GM21390 (cell line): ENCODE measurements around the gene DLGAP1.

ENCODE experiments used
- ATAC-seq: cut with Tn5 transposase; IDR thresholded peaks from one replicate; pipeline ENCODE4 v1.9.1; 2021; ENCODE audit not compliant: unreplicated experiment

The DLGAP1 gene

DNA sequence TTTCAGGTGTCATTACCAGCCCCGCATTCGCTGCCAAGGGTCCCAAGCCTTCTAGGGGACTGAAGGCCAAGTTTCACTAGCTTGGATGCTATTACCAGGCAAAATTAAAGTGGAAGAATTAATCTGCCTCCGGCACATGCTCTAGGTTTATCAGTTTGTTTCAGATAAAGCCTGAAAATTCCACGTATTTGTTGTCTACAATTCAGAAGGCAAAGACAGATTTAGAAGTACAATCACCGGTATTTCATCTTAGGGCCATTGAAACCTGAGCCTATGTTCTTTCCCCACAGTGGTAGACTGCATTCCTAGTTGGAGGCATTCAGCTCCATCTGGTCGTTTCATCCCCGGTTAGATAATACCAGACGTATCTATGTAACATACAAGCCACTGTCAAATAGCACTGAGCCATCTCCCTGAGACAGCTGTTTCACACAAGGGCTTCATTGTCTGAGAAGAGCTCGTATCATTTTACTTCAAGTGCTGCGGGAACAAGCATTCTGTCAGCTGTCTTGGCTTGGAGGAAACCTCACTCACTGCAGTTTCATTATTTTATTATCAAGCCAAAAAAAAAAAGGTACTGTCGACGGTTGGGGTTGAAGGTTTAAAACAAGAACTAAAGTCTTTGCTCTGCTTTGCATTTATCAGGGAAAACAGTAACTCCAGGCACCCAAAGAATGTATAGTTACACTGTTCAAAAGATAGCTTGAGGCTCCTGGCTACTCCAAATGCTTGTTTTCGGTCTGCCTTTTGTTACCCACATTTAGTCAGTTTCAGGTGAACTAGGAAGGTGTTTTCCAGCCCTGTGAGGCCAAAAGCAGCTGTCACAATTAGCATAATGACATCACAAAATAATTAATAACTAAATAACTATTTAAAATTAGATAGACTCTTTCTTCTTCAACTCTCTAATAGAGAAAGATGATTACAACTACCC is 928.4 kb downstream of the DLGAP1 start:
- ATAC-seq = peak; percentile 70

DNA sequence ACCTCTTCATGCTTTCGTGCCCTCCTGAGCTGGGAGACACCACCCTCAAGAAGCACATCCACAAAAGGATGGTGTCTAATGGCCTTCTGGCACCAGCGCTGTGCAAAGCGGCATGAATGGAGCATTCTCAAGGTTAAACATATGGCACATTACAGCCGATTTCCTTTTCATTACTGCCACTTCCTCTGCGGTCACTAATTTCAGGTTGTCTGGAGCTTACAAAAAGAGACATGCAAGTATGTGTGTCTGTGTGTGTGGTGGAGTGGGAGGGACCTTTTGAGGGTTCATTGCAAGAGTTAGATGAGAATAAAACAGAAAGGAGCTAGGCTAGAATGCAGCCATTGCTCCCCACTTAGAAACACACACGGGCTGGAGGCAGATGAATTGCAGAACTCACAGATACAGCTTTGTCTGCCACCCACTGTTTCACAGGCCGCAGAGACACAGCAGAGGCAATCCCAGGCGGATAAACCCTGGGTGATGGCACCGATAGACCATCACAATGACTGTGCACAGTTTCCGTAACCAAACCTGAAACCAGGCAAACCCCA is 929.2 kb downstream of the DLGAP1 start:
- peak; percentile 71 for ATAC-seq

DNA sequence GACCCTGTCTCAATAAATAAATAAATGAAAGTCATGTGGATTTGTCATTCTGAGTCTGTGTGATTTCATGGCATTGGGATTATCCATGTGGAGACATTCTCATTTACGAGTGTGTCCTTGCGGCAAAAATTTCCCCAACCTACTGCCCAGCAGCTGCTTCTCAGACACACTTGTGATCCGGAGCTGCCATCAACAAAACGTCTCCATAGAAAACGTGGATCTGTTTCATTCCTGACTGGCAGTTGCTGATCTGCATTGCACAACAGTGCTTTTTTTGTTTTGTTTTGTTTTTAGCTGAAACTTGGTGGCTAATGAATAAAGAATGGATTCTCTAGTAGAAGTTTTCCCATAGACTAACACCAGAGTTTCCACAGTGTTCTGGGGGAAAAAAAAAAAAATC is 930.4 kb downstream of the DLGAP1 start:
- ATAC-seq = no peak

DNA sequence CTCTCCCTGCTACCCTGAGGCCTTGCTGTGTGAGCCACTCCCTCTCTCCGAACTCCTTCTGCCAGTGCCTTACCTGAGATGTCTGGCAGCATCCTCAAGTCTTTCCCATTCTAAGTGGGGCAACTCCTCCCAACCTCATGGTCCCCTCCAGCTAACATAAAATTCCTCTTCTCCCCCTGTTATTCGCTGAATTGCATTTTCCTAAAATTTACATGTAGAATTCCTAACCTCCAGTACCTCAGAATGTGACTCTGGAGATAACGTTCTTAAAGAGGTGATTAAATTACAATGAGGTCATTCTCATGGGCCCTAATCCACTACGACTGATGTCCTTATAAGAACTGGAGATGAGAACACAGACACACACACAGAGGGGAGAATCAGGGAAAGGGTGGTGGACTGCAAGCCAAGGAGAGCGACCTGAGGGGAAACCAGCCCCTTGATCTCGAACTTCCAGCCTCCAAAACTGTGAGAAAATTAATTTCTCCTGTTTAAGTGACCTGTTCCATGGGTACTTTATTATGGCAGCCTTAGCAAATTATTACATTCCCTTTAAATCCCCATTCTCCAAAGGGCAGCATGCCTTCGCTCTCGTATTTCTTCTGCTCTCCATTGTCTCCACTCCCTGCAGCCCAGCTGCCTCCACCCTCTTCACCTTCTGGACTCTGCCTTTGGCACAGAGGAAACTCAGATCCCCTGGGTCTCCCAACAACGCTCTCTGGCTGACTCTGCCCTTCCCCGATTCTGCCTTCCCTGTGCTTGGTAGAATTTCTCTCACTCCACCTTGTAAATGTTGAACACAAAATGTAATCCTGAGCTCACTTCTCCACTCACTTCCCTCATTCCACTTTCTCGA is 934.6 kb downstream of the DLGAP1 start:
- no peak for ATAC-seq

DNA sequence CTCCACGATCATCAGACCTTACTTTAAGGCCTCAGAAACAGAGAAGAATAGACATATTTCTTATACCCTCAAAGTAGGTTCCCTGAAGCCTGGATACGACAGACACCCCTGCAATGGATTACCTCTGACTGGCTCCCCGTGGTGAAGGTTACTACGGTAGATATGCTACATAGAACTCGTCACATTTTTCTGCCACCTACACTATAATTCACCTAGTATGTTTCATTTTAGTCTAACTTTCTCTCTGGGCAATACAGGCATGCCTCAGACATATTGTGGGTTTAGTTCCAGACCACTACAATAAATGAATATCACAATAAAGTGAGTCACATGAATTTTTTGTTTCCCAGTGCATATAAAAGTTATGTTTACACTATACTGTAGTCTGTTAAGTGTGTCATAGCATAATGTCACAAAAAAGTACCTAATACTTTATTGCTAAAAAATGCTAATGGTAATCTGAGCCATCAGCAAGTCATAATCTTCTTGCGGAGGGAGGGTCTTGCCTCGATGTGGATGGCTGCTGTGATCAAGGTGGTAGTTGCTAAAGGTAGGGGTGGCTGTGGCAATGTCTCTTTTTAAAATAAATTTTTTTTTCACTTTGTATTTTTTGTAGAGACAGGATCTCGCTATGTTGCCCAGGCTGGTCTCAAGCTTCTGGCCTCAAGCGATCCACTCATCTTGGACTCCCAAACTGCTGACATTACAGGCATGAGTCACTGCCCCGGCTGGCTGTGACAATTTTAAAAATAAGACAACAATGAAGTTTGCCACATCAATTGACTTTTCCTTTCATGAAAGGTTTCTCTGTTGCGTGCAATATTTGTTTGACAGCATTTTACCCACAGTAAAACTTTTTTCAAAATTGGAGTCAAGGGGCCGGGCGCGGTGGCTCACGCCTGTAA is 940.5 kb downstream of the DLGAP1 start:
- ATAC-seq = no peak

DNA sequence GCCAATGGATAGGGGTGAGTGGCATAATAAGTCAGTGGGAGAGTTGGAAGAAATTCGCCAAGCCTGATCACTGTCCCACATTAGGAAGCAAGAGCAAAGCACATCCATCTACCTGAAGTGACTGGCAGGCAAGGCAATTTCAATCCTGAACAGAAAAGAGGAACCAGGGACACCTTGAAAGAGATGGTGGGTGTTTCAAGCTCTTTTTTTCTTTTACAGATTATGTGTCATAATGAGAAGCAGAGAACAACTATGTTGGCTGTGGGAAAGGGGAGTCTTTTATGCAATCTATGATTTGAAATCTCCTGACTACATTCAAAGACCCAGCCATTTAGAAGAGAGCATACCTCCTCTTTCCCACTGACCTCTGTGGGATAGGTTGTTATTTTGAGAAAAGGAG is 941.6 kb downstream of the DLGAP1 start:
- ATAC-seq = peak; percentile 79

DNA sequence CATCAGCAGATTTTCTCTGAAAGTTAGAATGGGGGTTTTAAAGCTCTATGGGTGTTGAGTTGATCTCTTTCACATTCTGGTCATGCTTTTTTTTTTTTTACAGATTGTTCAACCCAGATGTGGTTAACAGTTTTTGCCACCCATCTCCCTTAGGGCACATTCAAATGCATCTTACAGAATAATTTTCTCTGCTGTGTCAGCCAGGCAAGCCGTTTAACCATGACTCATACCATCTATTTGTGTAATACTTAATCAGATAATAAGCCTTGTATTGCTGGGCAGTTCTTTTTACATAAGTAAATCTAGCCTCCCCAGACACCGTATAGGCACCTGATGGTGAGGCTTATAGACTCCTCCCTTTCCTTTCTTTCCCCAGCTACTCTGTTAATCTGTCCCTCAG is 943.1 kb downstream of the DLGAP1 start:
- ATAC-seq = no peak

DNA sequence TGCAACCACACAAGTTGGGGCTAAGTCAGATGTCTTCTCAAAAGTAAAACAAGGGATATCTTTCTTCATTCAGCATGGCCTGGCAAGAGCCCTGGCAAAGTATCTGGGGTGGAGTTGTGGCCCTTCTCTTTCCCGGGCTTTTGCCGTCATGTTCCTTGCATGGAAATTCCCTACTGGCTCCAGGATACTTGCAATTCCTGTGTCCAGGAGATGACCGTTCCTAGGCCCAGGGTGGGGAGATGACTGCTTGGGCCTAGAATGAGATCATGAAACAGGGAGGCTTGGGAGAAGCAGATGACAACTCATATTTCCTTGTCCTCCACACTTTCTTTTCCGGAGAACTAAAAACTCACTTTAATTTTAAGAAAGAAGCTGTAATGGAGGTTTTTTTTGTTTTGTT is 944.2 kb downstream of the DLGAP1 start:
- ATAC-seq = no peak

DNA sequence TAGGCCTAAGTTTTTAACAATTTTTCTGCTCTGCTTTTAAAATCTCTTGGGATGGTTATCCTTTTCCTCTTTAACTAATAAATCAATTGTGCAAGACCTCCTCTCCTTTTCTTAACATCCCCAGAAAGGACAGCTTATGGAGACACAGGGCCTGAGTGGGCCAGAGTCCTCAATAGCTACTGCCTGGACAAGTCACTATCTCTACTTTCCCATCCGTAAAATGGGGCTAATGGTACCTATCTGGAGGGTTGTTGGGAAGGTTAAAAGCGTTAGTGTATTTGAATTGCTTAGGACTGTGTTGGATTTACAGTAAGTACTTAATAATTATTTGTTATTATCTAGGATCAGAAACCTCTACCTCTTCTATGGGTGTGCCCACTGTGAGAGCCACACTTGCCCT is 945.1 kb downstream of the DLGAP1 start:
- no peak for ATAC-seq

DNA sequence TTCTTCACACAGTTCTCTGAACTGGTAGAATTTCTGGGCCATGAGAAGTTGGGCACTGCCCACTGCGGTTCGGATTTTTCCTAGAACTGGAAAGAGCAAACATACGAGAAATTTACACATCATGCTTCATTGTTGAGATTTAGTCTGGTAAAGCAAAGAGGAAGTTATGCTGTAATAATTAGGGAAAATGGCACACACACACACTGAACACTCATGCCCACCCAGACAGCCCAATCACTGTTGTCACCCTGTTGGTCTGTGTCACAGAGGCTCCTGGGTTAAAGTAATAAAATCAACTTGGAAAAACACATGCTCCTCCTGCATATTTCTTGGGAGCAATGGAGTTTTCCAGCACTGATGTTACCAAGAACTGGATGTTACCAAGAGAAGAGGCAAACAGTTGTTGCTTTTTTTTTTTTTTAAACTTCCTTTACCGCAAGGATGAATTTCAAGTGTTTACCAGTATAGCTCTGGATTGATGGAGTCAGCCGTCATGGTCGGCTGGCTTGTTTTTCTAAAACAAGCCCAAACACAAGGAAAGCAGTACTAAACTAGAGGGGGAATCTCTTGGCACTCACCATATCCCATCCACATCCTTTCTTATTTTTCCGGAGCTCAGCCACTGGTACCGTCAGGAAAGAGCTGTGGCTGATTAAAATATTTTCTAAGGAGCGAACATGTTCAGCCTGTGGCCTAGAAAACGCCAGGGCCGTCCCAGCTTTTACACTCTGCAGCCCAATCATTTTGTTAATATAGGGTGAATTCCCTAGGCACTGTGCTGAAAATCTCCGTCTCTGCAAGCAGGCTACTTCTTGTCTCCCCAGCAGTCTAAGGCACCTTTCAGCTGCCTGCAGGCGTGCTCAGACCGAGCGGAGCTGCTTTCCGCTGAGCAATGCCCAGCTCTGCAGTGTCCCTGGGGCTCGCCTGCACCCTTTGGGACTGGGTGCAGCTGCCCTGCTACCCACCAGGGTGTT is 946.2 kb downstream of the DLGAP1 start:
- ATAC-seq = no peak

DNA sequence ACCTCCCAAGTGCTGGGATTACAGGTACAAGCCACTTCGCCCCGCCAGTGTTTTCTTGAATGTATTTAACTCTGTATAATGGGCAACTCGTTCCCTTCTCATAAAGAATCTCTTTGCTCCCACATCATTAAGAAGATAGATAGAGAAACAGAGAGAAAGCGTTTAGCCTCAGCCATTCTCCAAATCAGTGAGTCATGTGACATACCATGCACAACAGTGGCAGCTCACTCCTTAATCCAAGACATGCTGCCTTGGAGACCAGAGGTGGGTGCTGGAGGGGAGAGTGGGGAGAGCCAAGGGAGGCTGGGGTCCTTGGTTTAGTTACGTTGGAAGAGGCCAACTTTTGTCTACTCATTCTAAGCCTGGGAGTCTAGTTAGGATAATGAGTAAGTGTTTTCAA is 950.5 kb downstream of the DLGAP1 start:
- no peak for ATAC-seq

DNA sequence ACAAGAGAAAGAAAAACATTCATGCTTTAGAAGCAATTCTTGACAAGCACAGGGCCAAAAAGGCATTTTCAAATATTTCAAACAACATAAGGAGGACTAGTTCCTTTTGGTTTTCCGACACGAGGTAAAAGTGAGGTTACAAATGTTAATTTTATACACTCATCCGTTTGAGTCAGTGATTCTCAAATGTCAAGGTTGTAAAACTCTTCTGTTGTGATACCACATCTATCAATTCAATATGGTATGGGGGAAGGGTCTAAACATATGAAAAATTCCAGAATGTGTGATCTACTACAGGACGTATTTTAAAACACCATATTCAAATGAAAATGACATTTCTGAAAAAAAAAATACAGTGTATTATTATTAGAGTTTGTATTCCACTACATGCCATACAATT is 952.5 kb downstream of the DLGAP1 start:
- ATAC-seq = no peak

DNA sequence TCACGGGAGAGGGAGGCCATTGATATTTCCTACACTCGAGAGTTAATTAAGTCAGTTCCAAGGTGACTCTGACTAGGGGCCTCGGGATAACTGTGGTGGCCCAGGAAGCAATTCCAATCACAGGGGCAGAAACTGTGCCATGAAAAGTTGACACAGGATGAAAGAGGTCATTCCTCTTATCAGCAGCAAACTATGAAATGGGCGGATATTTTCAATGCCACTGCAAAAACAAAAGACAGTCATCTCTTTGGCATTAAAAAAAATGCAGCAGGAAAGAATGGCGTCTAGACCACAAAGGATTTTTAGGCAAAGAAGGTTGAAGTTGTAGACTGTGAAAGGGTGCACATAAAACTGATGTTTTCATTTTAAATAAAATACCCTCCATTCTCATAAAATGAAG is 955.1 kb downstream of the DLGAP1 start:
- ATAC-seq = no peak

DNA sequence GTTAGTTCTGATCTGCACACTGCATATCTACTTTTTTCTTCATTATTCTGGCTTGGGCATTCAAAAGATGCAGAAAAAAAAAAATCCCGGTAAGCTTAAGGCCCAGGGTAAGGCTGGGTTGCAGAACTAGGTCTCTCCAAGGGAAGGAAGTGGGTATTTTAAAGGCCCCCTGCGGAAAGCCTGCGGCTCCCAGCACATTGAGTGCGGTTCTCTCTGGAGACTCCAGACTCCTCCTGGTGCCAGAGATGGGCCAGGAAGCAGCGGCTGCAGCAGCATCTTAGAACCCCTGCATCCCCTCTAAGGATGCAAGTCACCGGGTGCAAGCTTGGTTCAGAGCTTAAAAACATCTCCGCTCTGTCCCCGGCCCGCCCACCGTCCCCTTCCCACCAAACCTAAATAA is 955.6 kb downstream of the DLGAP1 start:
- ATAC-seq = no peak

DNA sequence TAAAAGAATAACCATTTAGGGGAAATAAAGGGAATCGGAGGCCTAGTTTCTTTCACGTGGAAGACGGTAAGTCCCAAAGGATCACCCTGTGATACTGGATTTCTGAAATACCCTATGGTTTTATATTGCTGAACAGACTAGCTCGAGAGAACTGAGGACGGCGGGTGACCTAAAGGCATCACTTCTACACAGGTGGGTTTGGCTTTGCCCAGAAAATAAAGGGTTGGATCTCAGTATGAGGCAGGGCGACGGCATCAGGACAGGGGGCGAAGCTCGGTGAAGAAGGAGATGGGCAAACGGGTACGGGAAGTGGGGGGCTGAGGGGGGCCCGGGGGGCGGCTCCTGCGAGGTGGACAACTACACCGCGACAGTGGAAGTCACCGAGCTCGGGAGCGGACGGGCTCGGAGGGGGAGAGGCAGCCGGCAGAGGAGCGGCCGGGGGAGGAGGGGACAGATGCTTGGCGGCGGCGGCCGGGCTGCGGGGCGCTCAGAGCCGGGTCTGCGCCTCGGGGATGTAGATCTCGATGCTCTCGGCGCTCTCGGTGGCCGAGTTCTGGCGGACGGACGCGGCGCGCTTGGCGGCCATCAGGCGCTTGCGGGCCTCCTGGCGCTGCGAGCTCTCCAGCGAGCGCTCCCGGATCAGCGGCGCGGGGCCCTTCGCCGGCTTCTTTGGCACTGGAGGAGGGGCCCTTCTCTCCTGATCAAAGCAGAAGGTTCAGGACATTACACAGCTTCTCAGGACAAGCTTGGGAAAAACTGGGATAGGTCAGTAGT is 956.2 kb downstream of the DLGAP1 start:
- no peak for ATAC-seq

DNA sequence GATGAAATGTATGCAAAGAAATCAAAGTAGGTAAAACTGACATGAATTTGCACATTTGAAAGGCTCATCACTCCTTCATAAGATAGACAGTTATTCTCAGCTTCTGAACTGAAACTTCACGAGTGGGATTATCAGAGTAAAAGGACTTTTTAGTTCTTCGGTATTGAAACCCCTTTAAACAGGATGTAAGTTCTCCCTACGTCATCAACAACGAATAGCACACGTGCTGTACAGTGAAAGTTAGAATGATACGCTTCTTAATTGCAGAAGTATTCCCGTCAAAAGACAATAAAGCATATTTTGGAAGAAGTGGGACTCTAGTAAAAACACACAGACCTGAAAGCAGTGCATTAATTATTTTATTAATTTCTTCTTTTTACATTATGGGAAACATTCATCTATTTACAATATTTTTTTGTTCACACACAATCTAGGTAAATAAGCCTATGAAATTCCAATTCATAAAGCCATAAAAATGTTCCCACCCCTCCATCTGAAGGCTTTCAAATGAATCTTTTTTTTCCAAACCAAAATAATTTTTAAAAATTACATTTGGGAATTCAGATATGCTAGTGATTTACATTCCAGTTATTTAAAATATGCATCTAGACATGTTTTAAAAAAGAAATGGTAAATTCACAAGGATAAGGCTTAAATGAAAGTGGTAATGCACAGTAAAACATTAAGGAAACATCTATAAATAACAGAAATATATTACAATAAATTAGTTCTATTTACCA is 959.2 kb downstream of the DLGAP1 start:
- no peak for ATAC-seq

DNA sequence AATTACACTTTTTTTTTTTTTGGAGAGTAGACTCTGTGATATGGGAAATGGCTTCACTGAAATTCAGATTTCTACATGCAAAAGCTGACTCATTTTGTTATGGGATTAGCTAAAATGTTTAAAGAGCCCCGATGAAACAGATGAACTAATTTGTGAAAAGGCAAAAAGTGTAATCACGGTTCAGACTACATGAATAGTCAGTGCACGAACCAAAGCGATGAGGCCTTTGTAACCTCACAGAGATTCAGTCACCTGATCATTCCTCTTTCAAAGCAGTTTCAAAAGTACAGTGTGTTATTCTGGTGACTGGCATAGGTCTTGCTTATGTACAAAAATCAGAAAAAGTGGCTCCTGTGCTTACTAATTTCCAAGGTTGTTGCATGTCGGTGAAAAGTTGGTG is 960.5 kb downstream of the DLGAP1 start:
- ATAC-seq = no peak

DNA sequence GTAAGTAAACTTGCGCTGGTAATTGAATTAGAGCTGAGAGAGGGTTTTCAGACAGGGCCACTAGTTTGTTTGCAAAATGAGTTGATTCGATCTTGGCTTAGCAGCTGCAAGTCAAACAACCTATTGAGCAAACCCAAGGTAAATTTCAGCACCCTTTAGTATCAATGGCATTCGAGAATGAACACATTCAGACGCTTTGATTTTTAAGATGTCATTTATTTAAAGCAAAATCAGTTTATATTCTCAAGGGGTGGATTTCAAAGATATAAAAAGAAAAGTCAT is 960.9 kb downstream of the DLGAP1 start:
- no peak for ATAC-seq
